HG03103 (cell line): ENCODE results near the gene FIGNL1.
A peak's percentile ranks its signal among the peaks of the same experiment; 100 is the strongest.

Source experiments
- ATAC-seq: cut with Tn5 transposase; IDR thresholded peaks from one replicate; pipeline ENCODE4 v1.9.1; 2021; ENCODE audit warnings: low read depth; ENCODE audit not compliant: unreplicated experiment

Gene FIGNL1

DNA sequence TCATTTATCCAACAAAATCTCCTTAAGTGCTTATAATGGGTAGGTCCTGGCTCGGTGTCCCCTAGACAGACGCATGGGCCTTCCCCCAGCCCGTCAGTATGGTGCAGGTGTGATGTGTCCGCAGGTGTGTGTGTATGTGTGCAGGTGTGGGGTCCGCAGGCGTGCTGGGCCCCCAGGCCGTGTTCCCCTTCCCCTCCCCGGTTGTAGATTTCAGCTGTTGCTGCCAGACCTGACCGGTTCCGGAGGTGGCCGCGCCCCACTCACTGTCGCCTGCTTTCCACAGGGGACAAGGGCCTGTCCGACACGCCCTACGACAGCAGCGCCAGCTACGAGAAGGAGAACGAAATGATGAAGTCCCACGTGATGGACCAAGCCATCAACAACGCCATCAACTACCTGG is 50.5 kb downstream of the FIGNL1 start:
- ATAC-seq, result no peak

GRCh38 chr7:50399206-50399605 is 50.9 kb downstream of the FIGNL1 start:
- no peak for ATAC-seq

GRCh38 chr7:50397971-50398324 is 52.2 kb downstream of the FIGNL1 start:
- no peak for ATAC-seq

GRCh38 chr7:50397320-50397970 is 52.7 kb downstream of the FIGNL1 start:
- peak; percentile 43 for ATAC-seq

DNA sequence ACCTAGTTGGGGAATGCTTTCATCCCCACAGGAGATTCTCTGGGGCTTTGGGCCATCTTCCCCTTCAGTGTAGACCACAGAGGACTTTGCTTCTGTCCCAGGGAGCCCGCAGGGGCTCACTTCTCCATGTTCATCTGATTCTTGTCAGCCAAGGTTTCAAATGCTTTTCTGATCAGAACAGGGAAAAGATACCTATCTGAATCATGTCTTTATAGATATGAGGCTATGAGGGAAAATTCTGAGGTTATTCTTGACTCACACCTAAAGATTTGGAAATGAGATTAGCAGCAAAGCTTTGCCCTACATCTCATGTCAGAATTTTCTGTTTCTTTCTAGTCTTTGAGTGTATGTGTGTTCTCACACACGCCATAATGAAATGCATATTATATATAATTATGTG is 53.3 kb downstream of the FIGNL1 start:
- ATAC-seq, result no peak

- no peak for ATAC-seq
Observed at GRCh38 chr7:50394315-50394714, 55.8 kb downstream of the FIGNL1 start.
